Mammary epithelial cell (primary cell): ENCODE measurements around the gene ACBD5.

ENCODE experiments used
- EZH2 ChIP-seq: IDR thresholded peaks from 2 replicates; pipeline ENCODE4 v1.6.1; 2012; ENCODE audit warnings: low read length, inconsistent platforms, borderline replicate concordance
- TF ChIP-seq, protein P1 (sequence below), 2 donors: IDR thresholded peaks in 1 of 2; conservative IDR thresholded peaks in 1 of 2; 2 replicates each; pipeline ENCODE4 v1.5.1; 2011 to 2012; ENCODE audit warnings: inconsistent platforms in 2 of 2, low read length in 2 of 2, mild to moderate bottlenecking in 2 of 2, control low read depth in 1 of 2, low read depth in 1 of 2; ENCODE audit not compliant: insufficient read depth in 1 of 2; ENCODE audit errors: extremely low read depth in 1 of 2

DNA sequence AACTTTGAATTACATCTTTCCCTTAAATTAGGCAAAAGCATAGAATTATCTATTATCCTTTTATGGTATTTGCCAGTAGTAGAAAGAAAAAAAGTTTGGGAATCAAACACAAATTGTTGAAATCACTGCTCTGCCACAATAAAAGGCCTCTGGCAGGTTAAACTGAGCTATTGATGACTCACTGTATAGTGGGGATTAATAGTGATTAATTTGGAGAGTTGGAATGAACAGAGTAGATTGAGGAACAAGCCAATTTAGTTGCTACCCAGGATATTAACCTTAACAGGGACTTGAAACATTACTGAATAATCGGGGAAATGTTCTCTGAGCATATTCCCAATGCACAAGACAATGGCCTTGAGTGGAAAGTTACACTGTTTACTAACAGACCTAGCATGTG lies 52.3 kb downstream of the ACBD5 start:
- TF ChIP-seq, protein P1, sequence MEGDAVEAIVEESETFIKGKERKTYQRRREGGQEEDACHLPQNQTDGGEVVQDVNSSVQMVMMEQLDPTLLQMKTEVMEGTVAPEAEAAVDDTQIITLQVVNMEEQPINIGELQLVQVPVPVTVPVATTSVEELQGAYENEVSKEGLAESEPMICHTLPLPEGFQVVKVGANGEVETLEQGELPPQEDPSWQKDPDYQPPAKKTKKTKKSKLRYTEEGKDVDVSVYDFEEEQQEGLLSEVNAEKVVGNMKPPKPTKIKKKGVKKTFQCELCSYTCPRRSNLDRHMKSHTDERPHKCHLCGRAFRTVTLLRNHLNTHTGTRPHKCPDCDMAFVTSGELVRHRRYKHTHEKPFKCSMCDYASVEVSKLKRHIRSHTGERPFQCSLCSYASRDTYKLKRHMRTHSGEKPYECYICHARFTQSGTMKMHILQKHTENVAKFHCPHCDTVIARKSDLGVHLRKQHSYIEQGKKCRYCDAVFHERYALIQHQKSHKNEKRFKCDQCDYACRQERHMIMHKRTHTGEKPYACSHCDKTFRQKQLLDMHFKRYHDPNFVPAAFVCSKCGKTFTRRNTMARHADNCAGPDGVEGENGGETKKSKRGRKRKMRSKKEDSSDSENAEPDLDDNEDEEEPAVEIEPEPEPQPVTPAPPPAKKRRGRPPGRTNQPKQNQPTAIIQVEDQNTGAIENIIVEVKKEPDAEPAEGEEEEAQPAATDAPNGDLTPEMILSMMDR (conservative IDR thresholded peaks at IDR 0.05 in 1 of 2, IDR thresholded peaks at IDR 0.05 in 1 of 2; ENCODE audit: extremely low read depth in 1 of 2, insufficient read depth in 1 of 2, low read depth in 1 of 2, low read length in 2 of 2): no peak
- TF ChIP-seq EZH2: no peak
